ENCODE results near the gene SERINC2. TPM values are rescaled to one million over a fixed set of nuclear protein-coding genes. Genes with fewer than 3 reads are reported as not detected.

The SERINC2 gene
- total and polyA plus RNA-seq, 10 of the 15 experiments (the other 5 are each of a cell fraction or from before 2014, with no cell fraction given), result 0.02 to 9.4 (median 0.50) TPM

DNA sequence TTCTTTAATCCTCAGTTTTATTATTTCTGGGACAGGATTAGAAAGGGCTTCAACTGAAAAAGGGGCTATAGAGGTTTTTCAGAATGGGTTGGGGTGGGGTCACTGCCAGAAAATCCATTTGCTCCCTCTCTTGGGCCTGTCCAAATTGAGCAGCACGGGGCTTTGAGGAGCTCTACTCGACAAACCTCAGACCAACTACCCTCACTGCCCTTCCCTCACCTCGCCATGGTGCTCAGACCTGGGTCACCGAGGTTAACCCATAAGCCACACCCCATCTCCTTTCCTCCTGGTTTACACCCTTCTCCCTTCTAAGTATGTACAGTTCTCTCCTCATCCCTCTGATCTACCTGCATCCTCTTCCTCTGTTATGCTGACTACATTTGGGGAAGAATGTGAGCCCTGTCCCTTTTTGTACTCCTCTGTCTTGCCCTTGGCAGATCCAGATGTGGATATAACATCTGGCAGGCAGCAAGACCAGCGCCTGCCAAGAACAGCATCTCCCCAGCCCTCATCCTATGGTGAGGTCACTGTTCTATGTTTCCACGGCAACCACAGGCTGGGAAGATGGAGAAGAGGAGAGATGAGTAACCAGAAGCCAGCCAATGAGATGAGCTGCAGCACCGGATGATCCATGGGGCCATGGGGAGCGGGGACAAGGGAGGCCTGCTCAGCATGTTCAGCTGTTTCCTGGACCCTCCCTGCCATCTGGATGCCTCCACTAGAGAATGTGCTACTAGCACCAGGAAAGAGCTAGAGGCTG is 36.5 kb upstream of the SERINC2 start (continued):
- TF ChIP-seq SIX5 (IDR thresholded peaks at IDR 0.05; ENCODE audit: low read depth, low read length, severe bottlenecking), result no peak
- no peak for TF ChIP-seq EZH2 (IDR thresholded peaks at IDR 0.05; ENCODE audit: borderline replicate concordance, control insufficient read depth, low read depth, low read length)
- TF ChIP-seq, protein P1, sequence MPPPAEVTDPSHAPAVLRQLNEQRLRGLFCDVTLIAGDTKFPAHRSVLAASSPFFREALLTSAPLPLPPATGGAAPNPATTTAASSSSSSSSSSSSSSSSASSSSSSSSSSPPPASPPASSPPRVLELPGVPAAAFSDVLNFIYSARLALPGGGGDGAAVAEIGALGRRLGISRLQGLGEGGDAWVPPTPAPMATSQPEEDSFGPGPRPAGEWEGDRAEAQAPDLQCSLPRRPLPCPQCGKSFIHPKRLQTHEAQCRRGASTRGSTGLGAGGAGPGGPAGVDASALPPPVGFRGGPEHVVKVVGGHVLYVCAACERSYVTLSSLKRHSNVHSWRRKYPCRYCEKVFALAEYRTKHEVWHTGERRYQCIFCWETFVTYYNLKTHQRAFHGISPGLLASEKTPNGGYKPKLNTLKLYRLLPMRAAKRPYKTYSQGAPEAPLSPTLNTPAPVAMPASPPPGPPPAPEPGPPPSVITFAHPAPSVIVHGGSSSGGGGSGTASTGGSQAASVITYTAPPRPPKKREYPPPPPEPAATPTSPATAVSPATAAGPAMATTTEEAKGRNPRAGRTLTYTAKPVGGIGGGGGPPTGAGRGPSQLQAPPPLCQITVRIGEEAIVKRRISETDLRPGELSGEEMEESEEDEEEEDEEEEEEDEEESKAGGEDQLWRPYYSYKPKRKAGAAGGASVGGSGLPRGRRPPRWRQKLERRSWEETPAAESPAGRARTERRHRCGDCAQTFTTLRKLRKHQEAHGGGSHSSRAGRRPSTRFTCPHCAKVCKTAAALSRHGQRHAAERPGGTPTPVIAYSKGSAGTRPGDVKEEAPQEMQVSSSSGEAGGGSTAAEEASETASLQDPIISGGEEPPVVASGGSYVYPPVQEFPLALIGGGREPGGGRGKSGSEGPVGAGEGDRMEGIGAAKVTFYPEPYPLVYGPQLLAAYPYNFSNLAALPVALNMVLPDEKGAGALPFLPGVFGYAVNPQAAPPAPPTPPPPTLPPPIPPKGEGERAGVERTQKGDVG (CRISPR knock-in tag; IDR thresholded peaks at IDR 0.05), result no peak
- TF ChIP-seq PAX8 (IDR thresholded peaks at IDR 0.05), result no peak
- no peak for TF ChIP-seq GATAD2B (conservative IDR thresholded peaks at IDR 0.05; ENCODE audit: low read depth)

DNA sequence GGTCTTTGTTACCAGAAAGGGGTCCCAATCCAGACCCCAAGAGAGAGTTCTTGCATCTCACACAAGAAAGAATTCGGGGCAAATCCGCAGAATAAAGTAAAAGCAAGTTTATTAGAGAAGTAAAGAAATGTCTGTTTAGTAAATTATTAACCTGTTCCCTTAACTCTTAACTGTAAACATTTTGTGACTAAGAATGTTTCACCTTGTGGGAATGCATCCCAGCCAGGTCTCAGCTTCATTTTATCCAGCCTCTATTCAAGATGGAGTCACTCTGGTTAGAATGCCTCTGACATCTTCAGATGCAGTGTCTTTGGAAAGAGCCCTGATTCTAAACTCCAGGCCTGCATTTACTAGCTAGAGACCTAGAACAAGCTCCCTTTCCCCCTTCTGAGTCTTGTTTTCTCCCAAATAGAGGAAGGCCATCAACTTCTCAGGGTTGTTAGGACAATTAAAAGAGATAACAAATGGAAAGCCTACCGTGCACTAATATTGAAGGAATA is 35.6 kb upstream of the SERINC2 start:
- Histone ChIP-seq H3K27ac (ENCODE audit: control insufficient read depth, insufficient read depth) (no peak overlapping the region), H2AFZ (ENCODE audit: control insufficient read depth, low read depth, low read length) (no peak overlapping the region), H3K4me1 (ENCODE audit: control insufficient read depth, insufficient read depth, low read length) (no peaks in the 10 kb centered on the region), H3K79me2 (ENCODE audit: control insufficient read depth, insufficient read depth, low read length) (no peaks in the 10 kb centered on the region), H3K9ac (ENCODE audit: control insufficient read depth, insufficient read depth, low read length) (no peak overlapping the region), H3K36me3 (ENCODE audit: control insufficient read depth in 2 of 2, insufficient read depth in 2 of 2, low read length in 1 of 2) (no peaks in the 10 kb centered on the region), H3K4me3 (no peak overlapping the region), H3K9me3 (replicated peaks; ENCODE audit: control insufficient read depth, insufficient read depth, low read length) (no peaks in the 10 kb centered on the region), H3K4me2 (ENCODE audit: control insufficient read depth, insufficient read depth) (no peak overlapping the region), H3K27me3 (replicated peaks in 1 of 2; ENCODE audit: control insufficient read depth in 2 of 2, insufficient read depth in 2 of 2, low read length in 1 of 2) (no peaks in the 10 kb centered on the region), H4K20me1 (ENCODE audit: control insufficient read depth, insufficient read depth) (no peaks in the 10 kb centered on the region)
- intact Hi-C loops (cut with micrococcal nuclease; ENCODE audit: unreplicated experiment) (no loop called here), in situ Hi-C loops (cut with MboI) (no loop called here)
- no peak for FAIRE-seq
- 21% methylated on average over 3 of the region's 3 CpGs for WGBS (ENCODE audit: insufficient coverage, insufficient replicate concordance, low lambda C conversion rate, missing lambda C conversion rate)
- ChIA-PET SMC1A (ENCODE audit: uncharacterized antibody, unreplicated experiment) (interaction anchor here (1.9 kb wide), 1 partner anchor 17 kb away, joined by 6 read pairs; no protein-coding TSS in a partner anchor), RAD21 (ENCODE audit: unreplicated experiment) (no interaction called here), CTCF (interaction anchor here (0.7 to 2.7 kb wide), 2 partner anchors 17 to 172 kb away, joined by 3 to 10 read pairs; no protein-coding TSS in a partner anchor), POLR2A (no interaction called here)
- DNase-seq (ENCODE audit: low read depth, low spot score), result no peak
- BruUV-seq (replicated peaks), result no TSS peak
- ATAC-seq, result no peak
- no peak for TF ChIP-seq FOS (IDR thresholded peaks at IDR 0.05; ENCODE audit: borderline replicate concordance, extremely low read depth, insufficient read length)
- TF ChIP-seq, protein P2, sequence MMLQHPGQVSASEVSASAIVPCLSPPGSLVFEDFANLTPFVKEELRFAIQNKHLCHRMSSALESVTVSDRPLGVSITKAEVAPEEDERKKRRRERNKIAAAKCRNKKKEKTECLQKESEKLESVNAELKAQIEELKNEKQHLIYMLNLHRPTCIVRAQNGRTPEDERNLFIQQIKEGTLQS (IDR thresholded peaks at IDR 0.05; ENCODE audit: borderline replicate concordance, extremely low read depth, low read depth, low read length), result no peak
- no peak for TF ChIP-seq GATAD2B (conservative IDR thresholded peaks at IDR 0.05; ENCODE audit: low read depth)
- TF ChIP-seq RAD21 (IDR thresholded peaks at IDR 0.05; ENCODE audit: insufficient read depth, low read depth, low read length), result no peak
- TF ChIP-seq, protein P3, sequence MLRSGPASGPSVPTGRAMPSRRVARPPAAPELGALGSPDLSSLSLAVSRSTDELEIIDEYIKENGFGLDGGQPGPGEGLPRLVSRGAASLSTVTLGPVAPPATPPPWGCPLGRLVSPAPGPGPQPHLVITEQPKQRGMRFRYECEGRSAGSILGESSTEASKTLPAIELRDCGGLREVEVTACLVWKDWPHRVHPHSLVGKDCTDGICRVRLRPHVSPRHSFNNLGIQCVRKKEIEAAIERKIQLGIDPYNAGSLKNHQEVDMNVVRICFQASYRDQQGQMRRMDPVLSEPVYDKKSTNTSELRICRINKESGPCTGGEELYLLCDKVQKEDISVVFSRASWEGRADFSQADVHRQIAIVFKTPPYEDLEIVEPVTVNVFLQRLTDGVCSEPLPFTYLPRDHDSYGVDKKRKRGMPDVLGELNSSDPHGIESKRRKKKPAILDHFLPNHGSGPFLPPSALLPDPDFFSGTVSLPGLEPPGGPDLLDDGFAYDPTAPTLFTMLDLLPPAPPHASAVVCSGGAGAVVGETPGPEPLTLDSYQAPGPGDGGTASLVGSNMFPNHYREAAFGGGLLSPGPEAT (IDR thresholded peaks at IDR 0.05; ENCODE audit: low read depth), result no peak
- no peak for TF ChIP-seq KAT2A (conservative IDR thresholded peaks at IDR 0.05; ENCODE audit: control insufficient read depth, low read depth, low read length)
- no peak for TF ChIP-seq CBX5 (IDR thresholded peaks at IDR 0.05; ENCODE audit: low read depth)
- TF ChIP-seq NRF1 (conservative IDR thresholded peaks at IDR 0.05; ENCODE audit: low read depth, low read length), result no peak
- TF ChIP-seq NR2C2 (IDR thresholded peaks at IDR 0.05; ENCODE audit: borderline replicate concordance, control insufficient read depth, insufficient read length, low read depth), result no peak
